Inflammatory macrophage treated with lipopolysaccharide for 4 hours (primary cell): ENCODE measurements around the gene THSD4.
A peak's percentile ranks its signal among the peaks of the same experiment; 100 is the strongest.
"Not testable (repeated sequence)": the region's sequence is repeated elsewhere in the genome, so short reads cannot be mapped to it uniquely, and the experiment has no call there.

Experiments
- DNase-seq: peaks from one replicate; pipeline ENCODE4 v3.0.0-alpha.2; 2020

THSD4 gene

GRCh38 chr15:71648095-71648494, 532.8 kb downstream of the THSD4 start:
- no peak for DNase-seq

- DNase-seq, result no peak
These were observed 534.6 kb downstream of the THSD4 start for GRCh38 chr15:71649894-71650293.

- DNase-seq, result no peak
These were observed 535.3 kb downstream of the THSD4 start for GRCh38 chr15:71650603-71651002.

- DNase-seq, result peak; percentile 21
These were observed 536.5 kb downstream of the THSD4 start for GRCh38 chr15:71651750-71652186.

- no peak for DNase-seq
These were observed 538.9 kb downstream of the THSD4 start for GRCh38 chr15:71654042-71654719.

GRCh38 chr15:71654720-71655174, 539.5 kb downstream of the THSD4 start:
- no peak for DNase-seq

GRCh38 chr15:71656425-71656824, 541.2 kb downstream of the THSD4 start:
- DNase-seq, result no peak

GRCh38 chr15:71657141-71657540, 541.9 kb downstream of the THSD4 start:
- DNase-seq, result no peak

- no peak for DNase-seq
These were observed 542.8 kb downstream of the THSD4 start for GRCh38 chr15:71658036-71658435.

GRCh38 chr15:71658827-71659729, 543.8 kb downstream of the THSD4 start:
- no peak for DNase-seq

- no peak for DNase-seq
These were observed 544.4 kb downstream of the THSD4 start for GRCh38 chr15:71659730-71660067.

GRCh38 chr15:71660501-71660900, 545.2 kb downstream of the THSD4 start:
- no peak for DNase-seq

- no peak for DNase-seq
These were observed 547.0 kb downstream of the THSD4 start for GRCh38 chr15:71662306-71662705.

GRCh38 chr15:71664622-71665021, 549.4 kb downstream of the THSD4 start:
- DNase-seq, result no peak

- no peak for DNase-seq
These were observed 551.7 kb downstream of the THSD4 start for GRCh38 chr15:71666763-71667620.

- DNase-seq, result no peak
These were observed 554.4 kb downstream of the THSD4 start for GRCh38 chr15:71669688-71670087.

- DNase-seq, result not testable (repeated sequence)
These were observed 555.0 kb downstream of the THSD4 start for GRCh38 chr15:71670222-71670621.

- no peak for DNase-seq
These were observed 559.1 kb downstream of the THSD4 start for GRCh38 chr15:71674354-71674753.

GRCh38 chr15:71677352-71677751, 562.1 kb downstream of the THSD4 start:
- no peak for DNase-seq

GRCh38 chr15:71677766-71678165, 562.5 kb downstream of the THSD4 start:
- DNase-seq, result no peak

GRCh38 chr15:71678191-71678590, 562.9 kb downstream of the THSD4 start:
- DNase-seq, result no peak

GRCh38 chr15:71678605-71679004, 563.3 kb downstream of the THSD4 start:
- no peak for DNase-seq

- DNase-seq, result no peak
These were observed 564.0 kb downstream of the THSD4 start for GRCh38 chr15:71679223-71679792.
